ENCODE measurements around the gene UCKL1.
"Not testable (repeated sequence)": the region's sequence is repeated elsewhere in the genome, so short reads cannot be mapped to it uniquely, and the experiment has no call there.

GRCh38 chr20:63960654-63961621 is 4.7 kb upstream of the UCKL1 start:
- not testable (repeated sequence) for TF ChIP-seq POLR2A, CTCF, EP300 (IDR thresholded peaks at IDR 0.05)
